ENCODE results near the gene MED12L.

MED12L gene

DNA sequence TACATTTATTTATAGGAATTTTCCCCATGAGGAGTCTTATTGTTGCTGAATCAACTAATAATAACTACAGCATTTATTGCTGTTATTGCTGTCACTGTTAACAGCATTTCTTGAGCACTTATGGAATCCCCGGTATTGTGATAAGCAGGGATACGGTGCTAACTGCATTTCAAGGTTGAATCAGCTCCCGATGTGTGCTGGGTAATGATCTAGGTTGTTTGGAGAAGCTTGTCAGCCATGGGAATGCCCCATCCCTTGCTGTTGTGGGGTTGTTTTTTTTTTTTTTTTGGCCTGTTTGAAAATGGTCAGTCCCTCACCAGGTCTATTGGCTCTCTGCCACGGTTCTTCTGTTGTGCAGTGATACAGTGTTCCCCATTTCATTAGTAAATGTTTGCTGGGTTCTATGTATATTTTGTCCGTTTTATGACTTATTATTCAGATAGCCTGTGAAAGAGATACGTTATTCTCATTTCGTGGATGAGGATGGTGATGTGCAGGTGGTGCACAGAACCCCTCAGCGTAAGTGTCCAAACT, 48.5 kb downstream of the MED12L start:
- DNase-seq: no peak
- no peak for ATAC-seq

DNA sequence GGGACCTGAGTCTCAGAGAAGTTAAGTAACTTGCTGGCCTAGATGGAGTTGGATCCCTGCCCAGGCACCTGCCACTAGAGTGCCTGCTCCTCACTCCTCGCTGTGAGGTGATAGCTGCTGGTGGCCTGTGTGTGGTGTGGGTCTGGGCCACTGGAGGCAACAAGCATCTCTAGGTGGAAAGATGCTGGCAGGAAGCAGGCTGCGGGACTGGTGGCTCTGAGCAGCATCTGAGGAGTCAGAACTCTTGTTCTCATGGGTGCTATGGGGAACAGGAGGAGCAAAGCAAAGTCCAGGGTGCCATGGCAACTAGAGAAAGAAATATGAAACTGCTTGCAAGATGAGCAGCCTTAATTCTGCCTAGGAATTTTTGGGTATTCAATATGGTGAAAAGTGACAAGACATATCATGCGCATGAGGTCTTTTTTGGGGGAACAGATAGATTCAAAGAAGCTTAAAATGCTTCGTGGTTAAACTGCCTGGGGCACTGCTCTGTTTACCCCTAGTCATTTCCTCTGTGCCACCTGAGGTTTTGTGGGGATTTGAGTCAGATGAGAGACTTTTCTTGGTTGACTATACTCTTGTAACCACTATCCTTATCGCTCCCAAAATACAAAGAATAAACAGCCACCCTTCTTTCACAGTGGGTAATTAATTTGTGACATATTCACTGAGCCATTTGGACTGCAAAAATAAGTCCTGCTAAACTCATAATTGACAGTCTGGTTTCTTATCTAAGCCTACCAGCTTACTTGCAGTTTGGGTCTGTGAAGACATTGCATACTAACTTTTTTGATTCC, 50.3 kb downstream of the MED12L start:
- peak; percentile 94 for ATAC-seq
- peak; percentile 47 for DNase-seq

DNA sequence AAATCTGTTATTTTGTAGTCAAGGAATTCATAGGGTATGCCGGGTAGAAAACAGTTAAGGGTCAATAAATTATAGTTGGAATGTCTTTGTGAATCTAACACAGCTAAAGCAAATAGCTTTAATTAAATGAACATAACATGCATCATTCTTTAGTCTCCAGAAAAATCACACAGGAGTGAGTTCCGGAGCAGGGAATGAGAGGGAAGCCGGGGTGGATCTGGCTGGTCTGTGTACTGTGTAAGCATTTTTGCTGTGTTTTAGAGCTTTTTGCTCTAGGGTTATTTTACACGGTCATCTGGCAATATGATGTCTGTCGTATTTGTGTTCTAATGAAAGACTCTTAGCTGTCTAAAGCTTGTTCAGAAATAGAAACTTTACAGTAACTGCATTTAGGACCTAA, 57.5 kb downstream of the MED12L start:
- no peak for DNase-seq

DNA sequence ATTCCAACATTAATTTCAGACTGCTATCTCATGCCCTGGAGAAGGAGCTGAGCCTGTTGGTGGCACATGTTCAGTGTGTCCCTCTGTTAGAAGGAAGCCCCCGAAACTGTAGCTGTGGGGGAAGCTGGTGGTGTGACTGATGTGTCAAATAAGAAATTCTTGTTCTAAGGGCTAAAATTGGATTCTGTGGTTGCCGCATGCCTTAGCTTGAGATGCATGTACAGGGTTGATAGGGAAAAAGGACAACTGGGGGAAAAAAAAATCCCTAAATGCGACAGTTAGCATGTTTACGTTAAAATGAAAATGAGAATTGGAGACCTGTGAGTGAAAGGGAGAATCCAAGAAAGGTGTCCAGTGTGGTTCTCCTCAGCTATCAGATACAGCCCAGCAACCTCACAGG, 58.6 kb downstream of the MED12L start:
- ATAC-seq (no peak), DNase-seq (no peak)

More for the DNA sequence above, 57.5 kb downstream of the MED12L start:
- no peak for ATAC-seq

DNA sequence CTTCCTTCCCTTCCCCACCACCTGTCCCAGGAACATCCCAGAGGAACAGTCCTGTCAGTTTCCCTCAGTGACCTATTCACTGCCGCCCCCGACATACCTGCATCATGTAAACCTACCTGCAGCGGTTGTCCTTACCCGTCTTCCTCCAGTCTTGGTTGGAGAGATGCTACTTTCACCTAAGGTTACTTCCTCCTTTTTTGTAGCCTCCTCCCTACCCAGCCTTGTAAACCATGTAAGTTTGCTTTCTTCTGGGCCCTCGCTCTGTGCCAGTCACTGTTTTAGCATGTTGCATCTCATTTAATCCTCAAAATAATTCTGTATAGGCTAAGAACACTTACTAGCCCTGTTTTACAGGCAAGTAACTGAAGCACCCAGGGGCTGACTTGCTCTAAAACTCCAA, 59.3 kb downstream of the MED12L start:
- no peak for DNase-seq
- no peak for ATAC-seq

DNA sequence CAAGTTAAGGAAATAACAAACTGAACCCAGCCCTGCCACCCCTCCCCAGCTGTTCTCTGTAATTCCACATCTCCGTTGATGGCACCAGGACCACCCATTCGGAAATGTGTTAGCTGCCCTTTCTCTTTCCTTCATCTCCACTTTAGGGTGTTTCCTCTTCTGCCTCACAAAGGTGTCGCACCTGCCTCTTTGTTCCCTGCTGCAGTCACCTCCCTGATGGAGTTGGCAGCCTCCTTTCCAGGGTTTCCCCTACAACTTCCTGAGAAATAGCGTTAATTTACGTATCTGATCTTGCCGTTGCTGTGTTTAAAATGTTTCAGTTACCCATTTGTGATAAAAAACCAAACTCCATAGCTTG, 60.2 kb downstream of the MED12L start:
- DNase-seq (no peak), ATAC-seq (no peak)

DNA sequence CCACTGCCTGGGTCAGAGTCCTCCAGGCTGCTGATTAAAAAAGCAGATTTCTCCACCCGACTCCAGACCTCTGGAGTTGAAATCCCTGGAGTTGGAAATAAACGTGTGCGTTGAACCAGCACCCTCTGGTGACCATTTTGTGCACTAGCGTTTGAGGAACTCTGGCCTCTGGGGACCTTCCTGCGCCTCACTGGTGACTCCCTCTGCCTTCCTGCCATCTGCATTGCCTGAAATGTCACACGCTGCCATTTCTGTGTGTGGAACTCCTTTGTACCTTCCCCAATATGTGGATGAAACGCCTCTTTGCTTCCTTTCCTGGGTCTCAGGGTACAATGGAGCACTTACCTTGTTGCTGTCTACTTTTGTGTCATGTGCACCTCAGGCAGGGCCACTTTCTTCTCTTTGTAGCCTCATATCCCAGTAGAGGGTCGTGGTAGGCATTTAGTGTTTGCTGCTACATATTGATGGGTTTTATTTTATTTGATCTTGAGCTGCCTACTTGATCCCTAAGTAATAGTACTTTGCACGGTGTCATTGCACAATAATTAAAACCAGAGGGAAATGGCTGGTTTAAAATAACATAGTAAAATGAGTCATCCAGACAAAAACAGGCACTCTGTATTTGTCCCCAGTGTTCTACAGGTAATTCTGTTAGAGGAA, 60.7 kb downstream of the MED12L start:
- ATAC-seq (peak; percentile 89), DNase-seq (peak; percentile 59)

DNA sequence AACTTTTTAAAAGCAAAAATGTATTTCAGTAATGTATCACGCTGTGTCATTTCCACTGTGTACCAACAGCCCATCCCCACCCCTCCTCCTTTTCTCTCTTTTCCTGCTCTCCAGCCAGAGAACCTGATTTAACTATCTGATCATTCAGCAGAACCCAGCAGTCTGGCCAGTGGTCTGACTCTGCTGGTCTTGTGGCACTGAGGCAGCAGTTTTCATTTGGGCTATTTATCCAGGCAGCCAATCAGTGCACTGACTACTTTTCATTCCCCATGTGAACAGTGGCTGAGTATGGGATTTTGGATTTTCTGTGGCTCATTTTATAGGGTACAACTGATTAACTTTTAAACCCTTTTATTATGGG, 61.2 kb downstream of the MED12L start:
- ATAC-seq: no peak
- DNase-seq: no peak

DNA sequence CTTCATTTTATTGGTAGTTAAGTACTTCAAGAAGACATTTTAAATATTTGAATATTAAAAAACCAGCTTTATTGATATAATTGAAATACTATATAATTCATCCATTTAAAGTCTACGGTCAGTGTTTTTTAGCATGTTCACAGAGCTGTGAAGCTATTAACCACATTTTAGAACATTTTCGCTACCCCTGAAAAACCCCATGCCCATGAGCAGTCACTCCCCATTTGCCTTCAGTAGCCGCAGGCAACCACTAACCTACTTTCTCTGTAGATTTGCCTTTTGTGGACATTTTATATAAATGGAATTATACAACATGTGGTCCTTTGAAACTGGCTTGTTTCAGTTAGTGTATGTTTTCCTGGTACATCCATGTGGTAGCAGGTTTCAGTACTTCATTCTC, 61.8 kb downstream of the MED12L start:
- ATAC-seq (no peak), DNase-seq (no peak)

DNA sequence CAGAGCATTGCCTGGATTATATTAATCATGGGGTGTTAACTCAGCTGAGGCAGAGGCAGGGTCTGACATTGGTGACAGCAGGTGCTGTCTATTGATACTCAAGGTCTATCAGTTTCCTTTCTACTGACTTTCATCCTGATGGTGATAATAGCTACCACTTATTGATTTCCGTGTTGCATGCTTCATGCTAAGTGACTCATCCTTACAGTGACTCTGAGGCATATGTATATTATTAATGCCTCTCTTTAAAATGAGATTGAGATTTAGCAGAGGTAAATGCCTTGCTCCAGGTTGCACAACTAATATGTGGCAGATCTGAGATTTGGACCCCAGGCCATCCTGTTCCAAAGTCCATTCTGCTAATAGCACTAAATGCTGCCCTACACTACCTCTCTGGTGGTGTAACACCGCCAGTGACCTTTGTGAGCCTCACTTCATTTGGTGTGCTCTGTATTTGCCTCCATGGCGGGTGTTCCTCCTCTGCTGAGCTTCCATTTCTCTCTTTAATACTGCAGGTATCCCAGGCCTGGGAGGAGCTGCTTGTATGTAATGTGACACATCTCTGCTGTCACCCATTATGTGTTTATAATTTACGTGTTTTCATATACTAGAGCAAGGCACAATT, 67.1 kb downstream of the MED12L start:
- ATAC-seq (no peak), DNase-seq (no peak)

DNA sequence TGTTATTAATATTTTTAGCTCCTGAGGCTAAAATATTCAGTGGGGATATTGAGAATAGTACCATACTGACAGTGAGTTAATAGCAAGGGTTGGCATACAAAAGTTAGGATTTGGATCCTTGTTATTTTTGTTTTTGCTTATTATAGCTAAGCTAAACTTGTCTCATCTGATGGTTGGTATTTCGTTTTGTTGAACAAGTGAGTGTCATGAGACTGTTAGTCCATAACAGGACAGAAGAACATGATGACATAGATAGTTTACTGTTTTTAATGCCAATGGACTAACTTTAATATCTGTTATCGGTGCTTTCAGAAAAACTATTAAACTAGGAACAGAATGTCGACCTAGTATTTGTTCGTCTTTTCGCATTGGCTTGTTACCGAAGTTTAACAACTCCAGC, 69.1 kb downstream of the MED12L start:
- ATAC-seq: no peak

DNA sequence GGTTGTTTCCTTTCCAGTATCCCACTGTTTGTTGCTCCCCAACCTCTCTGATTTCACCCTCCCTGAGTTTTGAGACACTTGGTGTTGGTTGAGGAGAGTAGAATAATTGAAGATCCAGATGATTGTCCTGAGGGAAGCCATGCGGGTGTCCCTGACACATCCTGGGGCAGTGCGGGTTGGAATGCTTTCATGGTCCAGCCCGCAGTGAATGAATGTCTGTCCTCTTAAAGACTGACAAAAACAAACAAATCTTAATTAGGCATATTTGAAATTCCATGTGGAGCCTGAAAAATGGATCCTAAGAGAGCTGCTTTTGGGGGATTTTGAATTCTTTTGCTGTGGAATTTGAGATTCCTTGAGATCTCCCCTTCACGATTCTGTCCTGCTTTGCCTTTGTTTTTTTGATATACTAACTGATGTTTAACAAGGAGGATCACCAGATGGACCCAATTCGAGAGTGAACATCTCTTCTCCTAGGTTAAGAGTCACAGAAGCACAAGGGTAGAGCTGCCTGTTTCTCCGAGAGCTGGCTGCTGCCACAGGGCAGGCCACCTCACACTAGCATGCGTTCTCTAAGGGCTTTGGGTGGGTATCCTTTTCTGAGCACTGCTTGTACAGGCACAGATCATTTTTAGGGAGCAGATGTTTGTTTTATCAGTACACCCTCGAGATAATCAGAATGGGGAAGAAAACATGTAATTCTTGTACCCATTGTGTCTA, 70.1 kb downstream of the MED12L start:
- ATAC-seq (no peak), DNase-seq (no peak)

More for the DNA sequence above, 69.1 kb downstream of the MED12L start:
- DNase-seq: no peak

DNA sequence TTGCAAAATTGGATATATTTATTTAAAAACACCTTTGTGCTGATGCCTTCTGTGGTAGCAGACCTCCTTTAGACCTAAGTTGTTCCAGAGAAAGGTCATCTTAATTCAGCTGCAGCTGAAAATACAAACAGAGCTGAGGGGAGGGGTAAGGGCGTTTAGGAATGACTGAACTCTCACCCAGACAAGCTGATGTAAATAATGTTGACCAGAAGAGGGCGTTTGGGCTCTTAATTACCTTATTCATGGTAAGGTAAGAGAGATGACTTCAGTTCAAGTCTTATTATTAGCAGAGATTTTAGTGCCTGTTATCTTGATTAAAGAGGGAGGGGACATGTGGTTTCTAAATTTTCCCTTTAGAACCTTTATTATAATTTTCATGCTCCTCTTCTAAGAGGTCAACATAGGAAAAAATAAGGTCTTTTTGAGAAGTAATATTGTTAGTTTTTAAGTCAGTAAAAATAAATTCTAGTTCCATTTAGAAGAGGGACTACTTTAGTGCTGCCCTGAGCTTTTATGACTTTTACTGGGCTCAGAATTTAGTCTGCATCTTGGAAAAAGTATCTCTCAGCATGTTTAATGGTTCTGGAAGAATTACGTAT, 71.3 kb downstream of the MED12L start:
- ATAC-seq: peak; percentile 84
- DNase-seq: peak; percentile 19

DNA sequence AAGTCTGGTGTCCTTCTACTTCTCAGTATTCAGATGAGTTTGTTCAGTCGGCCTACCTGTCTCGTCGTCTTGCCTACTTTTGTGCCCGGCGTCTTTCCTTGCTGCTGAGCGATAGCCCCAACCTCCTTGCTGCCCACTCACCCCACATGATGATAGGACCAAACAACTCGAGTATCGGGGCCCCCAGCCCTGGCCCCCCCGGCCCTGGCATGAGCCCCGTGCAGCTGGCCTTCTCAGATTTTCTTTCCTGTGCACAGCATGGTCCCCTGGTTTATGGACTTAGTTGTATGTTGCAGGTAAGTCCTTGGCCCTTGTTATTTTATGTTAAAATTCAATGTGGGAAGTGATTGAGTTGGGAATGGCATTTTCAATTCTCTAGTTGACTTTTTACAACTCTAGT, 74.3 kb downstream of the MED12L start:
- ATAC-seq (no peak), DNase-seq (no peak)

DNA sequence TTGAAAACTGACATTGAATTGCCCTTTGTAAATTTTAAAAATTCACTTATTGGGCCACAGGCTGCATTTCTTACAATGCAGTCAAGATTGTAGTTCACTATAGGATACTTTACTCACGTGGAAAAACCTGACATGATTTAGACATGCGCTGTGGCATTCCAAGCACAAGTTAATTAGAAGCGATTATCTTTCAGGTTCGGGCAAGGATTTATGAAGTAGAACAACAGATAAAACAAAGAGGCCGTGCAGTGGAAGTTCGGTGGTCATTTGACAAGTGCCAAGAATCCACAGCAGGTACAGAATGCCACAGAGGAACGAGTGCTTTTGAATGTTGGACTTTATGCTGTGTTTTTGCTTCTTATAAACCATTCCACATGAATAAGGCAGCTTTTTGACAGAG, 79.8 kb downstream of the MED12L start:
- DNase-seq: no peak
- no peak for ATAC-seq

DNA sequence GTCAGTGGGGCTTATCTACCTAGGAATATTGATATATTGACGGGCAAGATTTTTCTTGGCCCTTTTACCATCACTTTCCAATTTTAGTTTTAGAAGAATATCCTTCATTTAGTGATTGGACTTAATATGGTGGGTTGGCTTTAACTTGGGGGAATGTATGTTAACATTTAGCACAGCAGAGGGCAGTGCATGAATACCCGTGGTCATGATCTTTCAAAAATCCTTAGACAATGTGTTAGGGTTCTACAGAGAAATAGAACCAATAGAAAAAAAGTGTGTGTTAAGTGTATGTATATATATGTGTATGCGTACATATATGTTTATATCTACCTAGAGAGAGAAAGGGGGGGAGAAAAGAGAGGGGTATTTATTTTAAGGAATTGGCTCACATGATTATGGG, 80.7 kb downstream of the MED12L start:
- ATAC-seq (no peak), DNase-seq (no peak)

DNA sequence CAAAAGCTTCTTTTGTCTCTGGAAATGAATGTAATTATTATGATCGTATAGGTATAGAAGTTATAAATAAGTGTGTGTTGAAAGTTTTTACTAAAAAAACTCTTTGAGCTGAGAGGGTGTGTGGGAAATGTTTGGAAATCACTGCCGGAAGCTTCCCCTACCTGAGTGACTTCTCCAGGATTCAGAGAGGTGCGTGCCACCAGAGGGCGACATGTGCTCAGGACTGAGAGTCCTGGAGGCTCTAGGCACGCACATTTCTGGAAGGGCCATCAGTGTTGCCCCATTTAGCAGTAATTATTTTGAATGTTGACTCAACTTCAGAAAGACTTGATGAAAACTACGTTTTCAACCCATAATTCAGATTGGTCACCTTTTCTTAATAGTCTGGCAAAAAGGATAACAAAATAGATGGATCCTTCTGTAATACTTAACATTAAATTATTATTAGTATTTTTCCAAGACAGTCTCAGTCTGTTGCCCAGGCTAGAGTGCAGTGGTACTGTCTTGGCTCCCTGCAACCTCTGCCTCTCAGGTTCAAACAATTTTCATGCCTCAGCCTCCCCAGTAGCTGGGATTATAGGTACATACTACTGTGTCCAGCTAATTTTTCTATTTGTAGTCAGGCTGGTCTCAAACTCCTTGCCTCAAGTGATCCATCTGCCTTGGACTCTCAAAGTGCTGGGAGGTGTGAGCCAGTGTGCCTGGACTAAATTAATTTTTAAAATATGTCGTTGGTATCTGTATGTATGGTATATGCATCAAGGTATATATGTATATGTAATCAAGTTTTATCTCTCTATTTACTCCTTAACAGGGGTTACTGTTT, 83.0 kb downstream of the MED12L start:
- DNase-seq (peak; percentile 91), ATAC-seq (peak; percentile 73)

DNA sequence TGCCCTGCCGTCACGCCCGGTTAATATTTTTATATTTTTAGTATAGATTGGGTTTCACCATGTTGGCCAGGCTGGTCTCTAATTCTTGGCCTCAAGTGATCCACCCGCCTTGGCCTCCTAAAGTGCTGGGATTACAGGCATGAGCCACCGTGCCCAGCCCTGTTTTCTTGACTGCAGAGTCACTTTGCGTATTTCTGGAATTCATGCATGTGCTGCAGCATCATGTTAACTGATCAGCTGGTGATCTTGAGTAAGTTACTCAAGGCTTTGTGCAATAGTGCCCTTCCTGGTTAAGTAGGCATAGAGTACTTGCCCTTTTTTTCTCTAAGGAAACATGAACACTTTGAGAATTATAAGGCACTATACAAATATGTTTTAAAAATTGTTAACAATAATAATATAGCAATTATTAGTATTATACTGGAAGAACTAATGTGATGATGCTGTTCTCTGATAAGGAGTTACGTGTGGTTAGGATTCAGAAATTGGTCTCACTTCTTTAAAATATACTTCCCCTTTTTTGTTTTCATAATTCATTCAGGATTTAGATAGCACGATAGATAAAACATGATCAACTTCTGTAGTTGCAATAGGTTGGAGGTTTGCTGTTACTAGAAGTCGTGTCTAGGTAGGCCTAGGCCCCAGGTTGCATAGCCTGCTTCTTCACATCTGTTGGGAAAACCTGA, 83.9 kb downstream of the MED12L start:
- ATAC-seq (peak; percentile 4), DNase-seq (no peak)

DNA sequence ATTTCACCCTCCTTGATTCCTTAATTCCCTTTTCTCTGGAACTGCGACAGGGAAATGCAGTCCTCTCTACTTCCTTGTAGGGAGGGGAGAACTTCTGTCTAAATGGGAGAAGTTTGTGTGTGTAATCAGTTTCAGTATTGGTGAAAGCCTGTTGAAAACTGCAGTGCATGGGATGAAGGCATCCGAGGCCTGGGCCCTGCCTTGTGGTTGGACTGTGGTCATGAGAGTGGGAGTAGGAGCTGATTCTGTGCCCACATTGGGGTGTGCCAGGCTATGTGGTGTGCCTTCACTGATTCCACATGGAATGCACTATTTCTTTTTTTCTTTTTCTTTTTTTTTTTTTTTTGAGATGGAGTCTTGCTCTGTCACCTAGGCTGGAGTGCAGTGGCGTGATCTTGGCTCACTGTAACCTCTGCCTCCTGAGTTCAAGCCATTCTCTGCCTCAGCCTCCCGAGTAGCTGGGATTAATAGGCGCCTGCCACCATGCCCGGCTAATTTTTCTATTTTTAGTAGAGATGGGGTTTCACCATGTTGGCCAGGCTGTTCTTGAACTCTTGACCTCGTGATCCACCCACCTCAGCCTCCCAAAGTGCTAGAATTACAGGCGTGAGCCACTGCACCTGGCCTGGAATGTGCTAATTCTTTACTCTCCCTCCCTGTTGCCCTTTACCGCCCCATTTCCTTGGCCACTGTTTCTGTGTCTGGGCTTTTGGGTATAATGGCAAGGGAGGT, 84.7 kb downstream of the MED12L start:
- DNase-seq (peak; percentile 73), ATAC-seq (peak; percentile 74)
